MM.1S (cell line): ENCODE results near the gene WDR81.

Source experiments
- DNase-seq: peaks from one replicate; pipeline ENCODE4 v3.0.0-alpha.2; 2015
- H2AFZ ChIP-seq: fragments of 300-600 bp; sonication (generic); 2 replicates; pipeline ENCODE4 v1.6.0; 2016; ENCODE audit warnings: antibody characterized with exemption, low read length
- H3F3A ChIP-seq: fragments of 300-600 bp; sonication (generic); 2 replicates; pipeline ENCODE4 v1.6.1; 2016; ENCODE audit warnings: mild to moderate bottlenecking, antibody characterized with exemption, low read length, moderate library complexity, mixed read lengths; ENCODE audit not compliant: insufficient read depth
- H3K27ac ChIP-seq: fragments of 300-600 bp; sonication (generic); 2 replicates; pipeline ENCODE4 v1.5.1; 2016; ENCODE audit warnings: mild to moderate bottlenecking, low read length
- H3K27me3 ChIP-seq: fragments of 300-600 bp; sonication (generic); replicated peaks from 2 replicates; pipeline ENCODE4 v1.6.0; 2016; ENCODE audit warnings: low read length; ENCODE audit not compliant: insufficient read depth
- H3K36me3 ChIP-seq: fragments of 300-600 bp; sonication (generic); replicated peaks from 2 replicates; pipeline ENCODE4 v1.6.1; 2016; ENCODE audit warnings: mild to moderate bottlenecking, low read length, mixed read lengths; ENCODE audit not compliant: insufficient read depth
- H3K4me1 ChIP-seq: fragments of 300-600 bp; sonication (generic); 2 replicates; pipeline ENCODE4 v1.6.1; 2016; ENCODE audit warnings: low read length, mixed read lengths
- H3K4me2 ChIP-seq: fragments of 300-600 bp; sonication (generic); 2 replicates; pipeline ENCODE4 v1.6.0; 2016; ENCODE audit warnings: low read depth, low read length
- H3K4me3 ChIP-seq: fragments of 300-600 bp; sonication (generic); 2 replicates; pipeline ENCODE4 v1.5.1; 2016; ENCODE audit warnings: low read length, mixed read lengths
- H3K79me2 ChIP-seq: fragments of 300-600 bp; sonication (generic); 2 replicates; pipeline ENCODE4 v1.6.1; 2016; ENCODE audit warnings: mixed run types, low read length, mixed read lengths
- H3K9ac ChIP-seq: fragments of 300-600 bp; sonication (generic); 2 replicates; pipeline ENCODE4 v1.6.1; 2016; ENCODE audit warnings: low read length, mixed read lengths
- H3K9me2 ChIP-seq: fragments of 300-600 bp; sonication (generic); replicated peaks from 2 replicates; pipeline ENCODE4 v1.6.1; 2016; ENCODE audit warnings: mild to moderate bottlenecking, low read length, mixed read lengths; ENCODE audit not compliant: insufficient read depth
- H3K9me3 ChIP-seq: fragments of 300-600 bp; sonication (generic); replicated peaks from 2 replicates; pipeline ENCODE4 v1.6.1; 2016; ENCODE audit warnings: mild to moderate bottlenecking, low read length, mixed read lengths; ENCODE audit not compliant: insufficient read depth
- H4K20me1 ChIP-seq: fragments of 300-600 bp; sonication (generic); 2 replicates; pipeline ENCODE4 v1.6.1; 2016; ENCODE audit warnings: mild to moderate bottlenecking, low read length, moderate library complexity, mixed read lengths; ENCODE audit not compliant: insufficient read depth
- EZH2 ChIP-seq: fragments of 300-600 bp; sonication (generic); optimal IDR thresholded peaks from 2 replicates; pipeline ENCODE3; 2017; ENCODE audit warnings: low read depth, mild to moderate bottlenecking, antibody characterized with exemption, low read length, mixed read lengths
- EZH2phosphoT487 ChIP-seq: fragments of 300-600 bp; sonication (generic); IDR thresholded peaks from 2 replicates; pipeline ENCODE4 v1.6.1; 2018; ENCODE audit warnings: antibody characterized with exemption, low read length
- TF ChIP-seq, protein P1 (sequence below): fragments of 300-600 bp; sonication (generic); IDR thresholded peaks from 2 replicates; pipeline ENCODE4 v1.5.1; 2016; ENCODE audit warnings: antibody characterized with exemption, low read length, mixed read lengths

Gene WDR81

GRCh38 chr17:1742371-1743087, 18.0 kb downstream of the WDR81 start, which contains the start of gene SERPINF2:
Gene SERPINF2 (plus strand): TSS chr17:1742871. CDS start chr17:1744996, 2,125 bp downstream.
- Histone ChIP-seq H3K27ac (no peak within 1 kb of the TSS), H3K4me2 (no peak within 1 kb of the TSS)

DNA sequence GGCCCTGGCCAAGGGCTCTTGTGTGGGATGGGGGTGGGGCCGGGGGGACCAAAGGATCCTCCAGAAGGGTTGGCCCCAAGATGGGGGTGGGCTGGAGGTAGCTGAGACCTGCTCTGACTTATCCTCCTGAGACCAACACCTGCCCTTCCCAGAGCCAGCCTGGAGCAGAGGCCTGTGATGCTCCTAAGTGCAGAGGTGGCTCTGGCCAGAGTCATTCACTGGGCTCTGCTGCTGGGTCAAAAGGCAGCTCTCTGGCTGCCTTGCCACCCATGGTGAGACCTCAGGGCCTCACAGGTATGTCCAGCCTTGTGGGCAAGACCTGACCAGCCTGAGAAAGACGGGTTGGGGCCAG, 18.6 kb downstream of the WDR81 start:
- Histone ChIP-seq H3K27ac (no peak overlapping the region), H4K20me1 (no peaks in the 10 kb centered on the region), H3K9me3 (no peaks in the 10 kb centered on the region), H3K4me2 (no peak overlapping the region), H3K4me3 (no peak overlapping the region), H3K4me1 (no peaks in the 10 kb centered on the region), H2AFZ (no peak overlapping the region), H3K36me3 (no peaks in the 10 kb centered on the region), H3F3A (no peaks in the 10 kb centered on the region), H3K9ac (no peak overlapping the region), H3K27me3 (peaks cover 19% of the 10 kb centered on the region), H3K79me2 (no peaks in the 10 kb centered on the region), H3K9me2 (no peaks in the 10 kb centered on the region)
- no peak for DNase-seq
- TF ChIP-seq EZH2 = no peak

More at GRCh38 chr17:1742371-1743087, 18.0 kb downstream of the WDR81 start, which contains the start of gene SERPINF2:
- Histone ChIP-seq H3K9me2 (no peaks in the 10 kb centered on the region), H3K4me1 (no peaks in the 10 kb centered on the region), H3K79me2 (no peaks in the 10 kb centered on the region), H4K20me1 (no peaks in the 10 kb centered on the region), H3K9me3 (no peaks in the 10 kb centered on the region), H3K27me3 (peaks cover 19% of the 10 kb centered on the region), H3F3A (no peaks in the 10 kb centered on the region), H2AFZ (no peak within 1 kb of the TSS), H3K4me3 (no peak within 1 kb of the TSS), H3K9ac (no peak within 1 kb of the TSS), H3K36me3 (no peaks in the 10 kb centered on the region)
- DNase-seq = no peak
- TF ChIP-seq EZH2phosphoT487 = no peak
- TF ChIP-seq, protein P1, sequence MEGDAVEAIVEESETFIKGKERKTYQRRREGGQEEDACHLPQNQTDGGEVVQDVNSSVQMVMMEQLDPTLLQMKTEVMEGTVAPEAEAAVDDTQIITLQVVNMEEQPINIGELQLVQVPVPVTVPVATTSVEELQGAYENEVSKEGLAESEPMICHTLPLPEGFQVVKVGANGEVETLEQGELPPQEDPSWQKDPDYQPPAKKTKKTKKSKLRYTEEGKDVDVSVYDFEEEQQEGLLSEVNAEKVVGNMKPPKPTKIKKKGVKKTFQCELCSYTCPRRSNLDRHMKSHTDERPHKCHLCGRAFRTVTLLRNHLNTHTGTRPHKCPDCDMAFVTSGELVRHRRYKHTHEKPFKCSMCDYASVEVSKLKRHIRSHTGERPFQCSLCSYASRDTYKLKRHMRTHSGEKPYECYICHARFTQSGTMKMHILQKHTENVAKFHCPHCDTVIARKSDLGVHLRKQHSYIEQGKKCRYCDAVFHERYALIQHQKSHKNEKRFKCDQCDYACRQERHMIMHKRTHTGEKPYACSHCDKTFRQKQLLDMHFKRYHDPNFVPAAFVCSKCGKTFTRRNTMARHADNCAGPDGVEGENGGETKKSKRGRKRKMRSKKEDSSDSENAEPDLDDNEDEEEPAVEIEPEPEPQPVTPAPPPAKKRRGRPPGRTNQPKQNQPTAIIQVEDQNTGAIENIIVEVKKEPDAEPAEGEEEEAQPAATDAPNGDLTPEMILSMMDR = no peak
- no peak for TF ChIP-seq EZH2

DNA sequence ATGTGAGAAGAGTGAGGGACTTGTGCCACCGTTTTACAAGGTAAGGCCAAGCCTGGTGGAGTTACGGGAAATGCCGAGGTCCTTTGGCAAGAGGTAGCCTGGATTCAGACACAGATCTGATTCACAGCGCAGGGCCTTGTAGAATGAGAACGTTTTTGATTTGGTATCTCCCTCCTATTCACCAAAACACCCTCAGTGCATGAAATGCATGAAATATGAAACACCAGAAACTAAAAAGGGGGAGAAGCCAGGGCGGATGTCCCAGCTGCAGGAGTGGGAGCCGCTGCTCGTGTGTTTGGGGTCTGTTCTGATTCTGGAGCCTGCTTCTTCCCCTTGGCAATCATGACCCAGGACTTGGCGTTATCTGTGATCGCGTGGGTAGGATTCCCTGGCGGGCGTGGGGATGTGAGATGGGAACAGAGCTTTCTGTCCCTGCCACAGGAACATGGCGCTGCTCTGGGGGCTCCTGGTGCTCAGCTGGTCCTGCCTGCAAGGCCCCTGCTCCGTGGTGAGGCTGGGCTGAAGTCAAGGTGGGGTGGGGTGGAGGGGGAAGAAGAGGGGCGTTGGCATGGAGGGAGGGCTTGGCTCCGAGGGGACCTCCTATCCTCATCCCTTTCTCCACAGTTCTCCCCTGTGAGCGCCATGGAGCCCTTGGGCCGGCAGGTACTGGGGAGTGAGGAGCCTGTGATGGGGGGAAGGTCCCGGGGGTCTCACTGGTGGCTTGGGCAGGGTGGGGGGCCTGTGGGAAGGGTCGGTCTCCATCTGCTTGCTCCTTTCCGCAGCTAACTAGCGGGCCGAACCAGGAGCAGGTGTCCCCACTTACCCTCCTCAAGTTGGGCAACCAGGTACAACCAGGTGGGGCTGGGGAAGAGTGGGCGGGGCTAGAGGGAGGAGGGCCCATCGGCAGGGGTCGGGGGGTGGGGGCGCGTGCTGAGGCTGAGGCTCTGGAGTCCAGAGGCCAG, 20.3 kb downstream of the WDR81 start:
- Histone ChIP-seq H3K79me2 (no peaks in the 10 kb centered on the region), H3K27ac (no peak overlapping the region), H3K36me3 (no peaks in the 10 kb centered on the region), H3K27me3 (peaks cover 19% of the 10 kb centered on the region), H3K9me2 (no peaks in the 10 kb centered on the region), H3K9me3 (no peaks in the 10 kb centered on the region), H2AFZ (no peak overlapping the region), H3K4me2 (no peak overlapping the region), H4K20me1 (no peaks in the 10 kb centered on the region), H3F3A (no peaks in the 10 kb centered on the region), H3K4me3 (no peak overlapping the region), H3K4me1 (no peaks in the 10 kb centered on the region), H3K9ac (no peak overlapping the region)
- DNase-seq = no peak
- TF ChIP-seq EZH2 (no peak), EZH2phosphoT487 (no peak)
- TF ChIP-seq, protein P1 = no peak
